Nephron progenitor cell (in vitro differentiated cells): ENCODE data around the gene RASA4B.

Experiments
- DNase-seq: peaks from one replicate; pipeline ENCODE4 v3.0.0; 2021
- H3K27ac Mint-ChIP-seq: 2 replicates; pipeline ENCODE4 v1.8.0; 2021; ENCODE audit warnings: mild to moderate bottlenecking, moderate library complexity, mixed read lengths
- H3K27me3 Mint-ChIP-seq: 2 replicates; pipeline ENCODE4 v1.8.0; 2021; ENCODE audit warnings: mild to moderate bottlenecking, low read depth, mixed read lengths; ENCODE audit not compliant: poor library complexity
- H3K36me3 Mint-ChIP-seq: 2 replicates; pipeline ENCODE4 v1.8.0; 2021; ENCODE audit warnings: low read depth, mixed read lengths
- H3K4me1 Mint-ChIP-seq: 2 replicates; pipeline ENCODE4 v1.8.0; 2021; ENCODE audit warnings: mixed read lengths
- H3K4me3 Mint-ChIP-seq: 2 replicates; pipeline ENCODE4 v1.8.0; 2021; ENCODE audit warnings: mild to moderate bottlenecking, moderate library complexity, mixed read lengths
- H3K9me3 Mint-ChIP-seq: 2 replicates; pipeline ENCODE4 v1.8.0; 2021; ENCODE audit warnings: mild to moderate bottlenecking, moderate library complexity, mixed read lengths
- TF ChIP-seq, protein P1 (sequence below): fragments of 200-600 bp; sonication (generic); IDR thresholded peaks from 2 replicates; pipeline ENCODE4 v1.5.0; 2021; ENCODE audit warnings: antibody characterized with exemption

RASA4B gene

DNA sequence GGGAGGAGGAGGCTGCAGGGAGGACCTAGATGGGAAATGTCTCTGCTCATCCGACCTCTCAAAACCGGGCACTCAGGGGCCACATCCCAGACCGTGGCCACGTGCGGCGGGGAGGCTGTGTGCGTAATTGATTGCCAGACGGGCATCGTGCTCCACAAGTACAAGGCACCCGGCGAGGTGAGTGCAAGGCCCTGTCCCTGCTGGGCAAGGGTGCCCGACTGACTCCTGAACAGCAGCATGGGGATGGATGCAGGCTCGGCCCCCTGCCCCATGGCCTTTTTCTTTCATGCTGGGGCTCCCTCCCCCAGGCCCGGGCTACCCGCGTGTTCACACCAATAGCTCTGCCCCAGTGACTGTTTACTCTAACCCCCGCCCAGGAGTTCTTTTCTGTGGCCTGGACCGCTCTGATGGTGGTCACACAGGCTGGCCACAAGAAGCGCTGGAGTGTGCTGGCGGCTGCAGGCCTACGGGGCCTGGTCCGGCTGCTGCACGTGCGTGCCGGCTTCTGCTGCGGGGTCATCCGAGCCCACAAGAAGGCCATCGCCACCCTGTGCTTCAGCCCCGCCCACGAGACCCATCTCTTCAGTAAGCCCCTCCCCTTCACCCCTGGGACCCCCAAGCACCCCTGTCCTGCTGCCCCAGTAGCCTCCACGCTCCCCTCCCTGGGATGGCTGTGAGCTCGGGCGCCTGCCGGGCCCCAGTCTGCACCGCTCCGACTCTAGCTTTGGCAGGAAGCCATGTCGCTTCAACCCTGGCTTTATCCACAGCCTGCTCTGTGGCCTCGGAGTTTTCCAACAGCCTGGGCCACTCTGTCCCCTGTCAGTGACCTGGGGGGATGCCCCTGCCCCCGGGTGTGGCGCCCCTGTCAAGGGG lies 48.9 kb downstream of the RASA4B start:
- TF ChIP-seq, protein P1, sequence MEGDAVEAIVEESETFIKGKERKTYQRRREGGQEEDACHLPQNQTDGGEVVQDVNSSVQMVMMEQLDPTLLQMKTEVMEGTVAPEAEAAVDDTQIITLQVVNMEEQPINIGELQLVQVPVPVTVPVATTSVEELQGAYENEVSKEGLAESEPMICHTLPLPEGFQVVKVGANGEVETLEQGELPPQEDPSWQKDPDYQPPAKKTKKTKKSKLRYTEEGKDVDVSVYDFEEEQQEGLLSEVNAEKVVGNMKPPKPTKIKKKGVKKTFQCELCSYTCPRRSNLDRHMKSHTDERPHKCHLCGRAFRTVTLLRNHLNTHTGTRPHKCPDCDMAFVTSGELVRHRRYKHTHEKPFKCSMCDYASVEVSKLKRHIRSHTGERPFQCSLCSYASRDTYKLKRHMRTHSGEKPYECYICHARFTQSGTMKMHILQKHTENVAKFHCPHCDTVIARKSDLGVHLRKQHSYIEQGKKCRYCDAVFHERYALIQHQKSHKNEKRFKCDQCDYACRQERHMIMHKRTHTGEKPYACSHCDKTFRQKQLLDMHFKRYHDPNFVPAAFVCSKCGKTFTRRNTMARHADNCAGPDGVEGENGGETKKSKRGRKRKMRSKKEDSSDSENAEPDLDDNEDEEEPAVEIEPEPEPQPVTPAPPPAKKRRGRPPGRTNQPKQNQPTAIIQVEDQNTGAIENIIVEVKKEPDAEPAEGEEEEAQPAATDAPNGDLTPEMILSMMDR, result no peak
- H3K27ac Mint-ChIP-seq, result no peak overlapping the region
- no peak overlapping the region for H3K4me3 Mint-ChIP-seq
- H3K9me3 Mint-ChIP-seq, result no peaks in the 10 kb centered on the region
- no peak for DNase-seq
- H3K27me3 Mint-ChIP-seq, result peaks cover 3% of the 10 kb centered on the region
- H3K36me3 Mint-ChIP-seq, result peaks cover 5% of the 10 kb centered on the region
- H3K4me1 Mint-ChIP-seq, result peaks cover 28% of the 10 kb centered on the region

DNA sequence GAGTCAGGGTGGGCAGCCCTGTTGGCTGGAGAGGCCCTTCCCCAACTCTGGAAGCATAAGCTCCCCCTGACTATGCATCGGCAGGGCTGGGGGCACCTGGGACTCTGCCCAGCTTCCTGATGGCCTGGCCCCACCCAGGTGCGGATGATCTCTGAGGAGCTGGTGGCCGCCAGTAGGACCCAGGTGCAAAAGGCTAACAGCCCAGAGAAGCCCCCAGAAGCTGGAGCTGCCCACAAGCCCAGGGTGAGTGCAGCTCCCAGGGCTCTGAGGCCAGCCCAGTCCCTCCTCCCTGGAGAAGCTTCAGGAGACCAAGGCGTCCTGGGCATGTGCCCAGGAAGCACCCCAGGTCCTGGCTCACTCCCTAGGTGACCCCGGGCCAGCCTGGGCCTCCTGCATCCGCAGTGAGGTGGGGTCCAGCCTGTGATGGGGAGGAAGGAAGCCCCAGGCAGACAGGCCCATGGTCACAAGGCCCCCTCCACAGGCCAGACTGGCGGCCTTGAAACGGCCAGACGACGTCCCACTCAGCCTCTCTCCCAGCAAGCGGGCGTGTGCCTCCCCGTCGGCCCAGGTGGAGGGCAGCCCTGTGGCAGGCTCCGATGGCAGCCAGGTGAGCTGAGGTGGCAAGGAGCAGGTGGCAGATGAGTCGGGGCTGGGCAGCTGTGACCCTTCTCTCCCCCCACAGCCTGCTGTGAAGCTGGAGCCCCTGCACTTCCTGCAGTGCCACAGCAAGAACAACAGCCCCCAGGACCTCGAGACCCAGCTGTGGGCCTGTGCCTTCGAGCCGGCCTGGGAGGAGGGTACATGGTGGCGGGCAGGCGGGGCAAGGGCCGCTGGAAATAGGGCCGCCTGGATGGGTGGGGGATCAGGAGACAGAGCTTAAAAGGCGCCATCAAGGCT lies 49.7 kb downstream of the RASA4B start:
- DNase-seq, result no peak
- H3K9me3 Mint-ChIP-seq, result no peaks in the 10 kb centered on the region
- no peak overlapping the region for H3K4me3 Mint-ChIP-seq
- H3K36me3 Mint-ChIP-seq, result peaks cover 5% of the 10 kb centered on the region
- H3K27me3 Mint-ChIP-seq, result peaks cover 3% of the 10 kb centered on the region
- H3K27ac Mint-ChIP-seq, result no peak overlapping the region
- peaks cover 31% of the 10 kb centered on the region for H3K4me1 Mint-ChIP-seq
- TF ChIP-seq, protein P1, result no peak

DNA sequence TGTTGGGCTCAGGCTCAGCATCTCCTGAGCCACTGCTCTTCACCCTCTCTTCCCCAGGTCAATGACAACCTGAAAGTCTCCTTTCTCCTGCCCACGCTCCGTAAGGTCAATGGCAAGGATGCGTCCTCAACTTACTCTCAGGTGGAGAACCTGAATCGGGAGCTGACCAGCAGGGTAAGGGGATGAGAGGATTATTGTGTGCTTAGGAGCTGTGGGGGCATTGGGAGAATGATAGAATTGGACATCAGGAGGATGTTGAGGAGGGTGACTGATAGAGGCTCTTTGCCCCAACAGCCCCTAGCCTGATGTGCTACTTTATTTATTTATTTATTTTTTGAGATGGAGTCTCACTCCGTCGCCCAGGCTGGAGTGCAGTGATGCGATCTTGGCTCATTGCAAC lies 51.5 kb downstream of the RASA4B start:
- Mint-ChIP-seq H3K4me1 (peaks cover 31% of the 10 kb centered on the region), H3K4me3 (peak overlapping the region; percentile 97), H3K27me3 (peaks cover 3% of the 10 kb centered on the region), H3K36me3 (peaks cover 17% of the 10 kb centered on the region), H3K27ac (no peak overlapping the region), H3K9me3 (no peaks in the 10 kb centered on the region)
- TF ChIP-seq, protein P1, result no peak
- DNase-seq, result no peak

DNA sequence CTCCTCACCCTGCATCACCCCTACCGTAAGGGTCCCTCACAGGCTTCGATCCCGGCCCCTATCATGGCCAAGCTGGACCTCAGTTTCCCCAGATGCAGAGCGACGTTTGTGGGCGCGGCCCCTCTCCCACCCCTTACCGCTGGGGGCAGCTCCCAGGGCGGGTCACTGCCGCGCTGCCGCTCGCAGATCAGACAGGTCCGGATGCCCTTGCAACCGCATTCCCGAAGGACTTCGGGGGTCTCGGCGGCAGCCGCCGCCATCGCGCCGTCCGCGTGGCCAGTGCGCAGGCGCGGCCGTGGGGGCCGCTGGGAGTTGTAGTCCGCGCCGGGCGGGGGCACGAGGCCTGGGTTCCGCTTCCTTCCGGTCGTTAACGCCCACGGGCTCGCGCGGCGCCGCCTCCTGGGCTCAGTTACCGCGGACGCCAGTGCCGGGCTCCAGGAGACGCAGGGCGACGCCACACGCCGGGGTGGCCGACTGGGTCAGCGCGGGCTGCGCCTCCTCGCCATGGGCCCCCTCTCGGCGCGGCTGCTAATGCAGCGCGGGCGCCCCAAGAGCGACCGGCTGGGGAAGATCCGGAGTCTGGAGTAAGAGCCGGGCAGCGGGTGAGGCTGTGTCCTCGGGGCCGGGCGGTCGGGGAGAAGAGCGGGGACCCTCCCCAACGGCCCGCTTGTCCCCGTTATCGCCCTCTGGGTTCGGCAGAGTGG lies 52.8 kb downstream of the RASA4B start, which contains the start of the genes ALKBH4 and LRWD1:
ALKBH4 (minus strand) TSS at position 287 of the 704 bp plus-strand sequence; CDS start at position 260, 27 bp downstream.
LRWD1 (plus strand) TSS at position 408 of the 704 bp plus-strand sequence; CDS start at position 505, 97 bp downstream.
- Mint-ChIP-seq H3K27me3 (peaks cover 3% of the 10 kb centered on the region), H3K36me3 (peaks cover 17% of the 10 kb centered on the region)

More for the DNA sequence above, 52.8 kb downstream of the RASA4B start, which contains the start of the genes ALKBH4 and LRWD1:
- Mint-ChIP-seq H3K27ac (peak within 1 kb of the TSS; percentile 80), H3K4me3 (peak within 1 kb of the TSS; percentile 97), H3K9me3 (no peaks in the 10 kb centered on the region), H3K4me1 (peaks cover 31% of the 10 kb centered on the region)
- DNase-seq, result peak; percentile 95
- TF ChIP-seq, protein P1, result peak; percentile 31
